ENCODE measurements around the gene RIOK2.
A peak's percentile ranks its signal among the peaks of the same experiment; 100 is the strongest.
"Not testable (repeated sequence)": the region's sequence is repeated elsewhere in the genome, so short reads cannot be mapped to it uniquely, and the experiment has no call there.

RIOK2 gene

DNA sequence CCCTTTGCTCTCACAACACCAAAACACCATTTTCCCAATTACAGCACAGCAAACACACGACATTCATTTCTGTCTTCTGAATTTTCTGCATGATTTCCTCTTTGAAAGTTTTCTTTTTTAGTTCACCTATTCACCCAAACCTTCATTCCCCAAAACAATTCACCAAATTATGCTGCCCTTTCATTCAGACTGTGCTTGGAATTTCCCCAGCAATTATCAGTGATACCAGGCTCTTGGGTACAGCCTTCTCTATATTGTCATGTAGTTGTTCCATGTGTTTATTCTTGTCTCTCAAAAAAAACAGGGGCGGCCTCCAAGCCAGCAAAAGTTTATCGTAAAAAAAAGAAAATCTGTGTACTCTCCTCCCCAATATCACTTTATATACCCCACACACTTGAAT is 31.7 kb downstream of the RIOK2 start:
- no peak for DNase-seq (ENCODE audit: low spot score in 2 of 2)
- Mint-ChIP-seq H3K27ac (no peak overlapping the region), H3K9me3 (no peaks in the 10 kb centered on the region), H3K4me3 (no peak overlapping the region), H3K27me3 (no peaks in the 10 kb centered on the region), H3K36me3 (no peaks in the 10 kb centered on the region), H3K4me1 (no peaks in the 10 kb centered on the region)
- ATAC-seq (ENCODE audit: low read depth): no peak

DNA sequence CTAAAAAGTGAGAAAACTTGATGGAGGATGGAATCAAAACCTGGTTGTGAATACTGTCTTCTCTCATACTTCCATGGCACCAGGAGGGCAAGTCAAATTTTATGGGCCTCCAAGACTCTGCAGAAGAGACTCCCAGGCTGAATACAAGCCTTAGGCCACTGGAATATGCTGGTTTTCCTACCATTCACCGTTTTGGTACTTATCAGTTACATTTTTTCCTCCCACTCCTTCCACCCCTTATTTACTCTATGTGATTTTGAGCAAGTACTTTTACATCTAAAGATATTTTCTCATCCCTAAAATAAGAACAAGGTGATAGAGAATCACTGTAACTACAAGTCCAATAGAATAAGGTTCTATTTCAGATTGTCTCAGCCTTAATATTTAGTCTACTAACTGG is 32.6 kb downstream of the RIOK2 start:
- Mint-ChIP-seq H3K36me3 (no peaks in the 10 kb centered on the region), H3K27me3 (no peaks in the 10 kb centered on the region), H3K9me3 (no peaks in the 10 kb centered on the region), H3K4me3 (no peak overlapping the region), H3K27ac (no peak overlapping the region), H3K4me1 (no peaks in the 10 kb centered on the region)
- no peak for ATAC-seq (ENCODE audit: low read depth)
- no peak for DNase-seq (ENCODE audit: low spot score in 2 of 2)

- Mint-ChIP-seq H3K36me3 (no peaks in the 10 kb centered on the region), H3K27ac (no peak overlapping the region), H3K4me3 (no peak overlapping the region), H3K27me3 (no peaks in the 10 kb centered on the region), H3K9me3 (no peaks in the 10 kb centered on the region), H3K4me1 (no peaks in the 10 kb centered on the region)
- ATAC-seq (ENCODE audit: low read depth): no peak
- no peak for DNase-seq (ENCODE audit: low spot score in 2 of 2)
Measured at GRCh38 chr5:97149709-97150108, 33.3 kb downstream of the RIOK2 start.

- H3K27me3 Mint-ChIP-seq: no peaks in the 10 kb centered on the region
- H3K27ac Mint-ChIP-seq: no peak overlapping the region
- H3K36me3 Mint-ChIP-seq: no peaks in the 10 kb centered on the region
- H3K4me1 Mint-ChIP-seq: no peaks in the 10 kb centered on the region
- H3K4me3 Mint-ChIP-seq: no peak overlapping the region
- no peak for ATAC-seq (ENCODE audit: low read depth)
- no peaks in the 10 kb centered on the region for H3K9me3 Mint-ChIP-seq
- DNase-seq (ENCODE audit: low spot score in 2 of 2): no peak
Measured at GRCh38 chr5:97148288-97148687, 34.8 kb downstream of the RIOK2 start.

- no peak for ATAC-seq (ENCODE audit: low read depth)
- Mint-ChIP-seq H3K36me3 (no peaks in the 10 kb centered on the region), H3K4me1 (no peaks in the 10 kb centered on the region), H3K27me3 (no peaks in the 10 kb centered on the region), H3K9me3 (no peaks in the 10 kb centered on the region), H3K27ac (no peak overlapping the region), H3K4me3 (no peak overlapping the region)
- DNase-seq (ENCODE audit: low spot score in 2 of 2): no peak
Measured at GRCh38 chr5:97143704-97144103, 39.3 kb downstream of the RIOK2 start.

DNA sequence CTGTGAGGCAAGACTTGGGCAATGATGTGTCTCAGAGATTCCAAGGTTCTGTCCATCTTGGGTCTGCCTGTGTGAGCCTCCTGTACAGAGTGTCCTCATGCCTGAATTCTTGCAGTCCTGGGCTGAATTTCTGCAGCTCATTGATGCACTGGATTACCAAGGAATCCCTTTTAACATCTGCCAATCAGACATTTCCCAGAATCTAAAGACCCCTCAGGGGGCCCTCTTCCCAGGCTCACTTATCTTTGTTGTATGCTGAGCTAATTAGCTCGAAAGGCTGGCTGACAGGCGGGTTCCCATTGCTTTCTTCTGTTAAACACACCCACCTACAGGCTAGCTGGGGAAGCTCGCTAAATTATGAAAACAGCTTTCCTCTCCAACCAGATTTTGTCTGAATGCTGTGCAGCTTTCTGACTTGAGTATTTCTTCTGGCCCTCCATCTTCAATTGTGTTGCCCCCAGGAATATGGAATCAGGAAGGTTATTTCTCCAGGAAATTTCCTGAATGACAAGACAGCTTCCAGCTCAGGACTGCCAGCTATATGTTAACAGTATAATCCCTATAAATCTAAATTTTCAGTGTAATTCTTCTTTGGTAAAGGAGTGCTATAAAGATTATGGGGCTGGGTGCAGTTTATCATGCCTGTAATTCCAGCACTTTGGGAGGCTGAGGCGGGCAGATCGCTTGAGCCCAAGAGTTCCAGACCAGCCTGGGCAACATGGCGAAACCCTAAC is 40.4 kb downstream of the RIOK2 start, which contains the start of gene LIX1:
LIX1 (minus strand) TSS at position 91 of the 734 bp plus-strand sequence; CDS start at position 56, 35 bp downstream.
- Mint-ChIP-seq H3K36me3 (no peaks in the 10 kb centered on the region), H3K4me3 (no peak within 1 kb of the TSS), H3K9me3 (no peaks in the 10 kb centered on the region), H3K27me3 (no peaks in the 10 kb centered on the region), H3K27ac (no peak within 1 kb of the TSS), H3K4me1 (no peaks in the 10 kb centered on the region)
- peak in 1 of 2 donors; percentile 7 for DNase-seq (ENCODE audit: low spot score in 2 of 2)
- peak; percentile 70 for ATAC-seq (ENCODE audit: low read depth)

- ATAC-seq (ENCODE audit: low read depth): no peak
- H3K36me3 Mint-ChIP-seq: no peaks in the 10 kb centered on the region
- no peaks in the 10 kb centered on the region for H3K27me3 Mint-ChIP-seq
- H3K27ac Mint-ChIP-seq: no peak overlapping the region
- H3K9me3 Mint-ChIP-seq: no peaks in the 10 kb centered on the region
- H3K4me3 Mint-ChIP-seq: no peak overlapping the region
- H3K4me1 Mint-ChIP-seq: no peaks in the 10 kb centered on the region
- DNase-seq (ENCODE audit: low spot score in 2 of 2): no peak
Measured at GRCh38 chr5:97141539-97141938, 41.5 kb downstream of the RIOK2 start.

DNA sequence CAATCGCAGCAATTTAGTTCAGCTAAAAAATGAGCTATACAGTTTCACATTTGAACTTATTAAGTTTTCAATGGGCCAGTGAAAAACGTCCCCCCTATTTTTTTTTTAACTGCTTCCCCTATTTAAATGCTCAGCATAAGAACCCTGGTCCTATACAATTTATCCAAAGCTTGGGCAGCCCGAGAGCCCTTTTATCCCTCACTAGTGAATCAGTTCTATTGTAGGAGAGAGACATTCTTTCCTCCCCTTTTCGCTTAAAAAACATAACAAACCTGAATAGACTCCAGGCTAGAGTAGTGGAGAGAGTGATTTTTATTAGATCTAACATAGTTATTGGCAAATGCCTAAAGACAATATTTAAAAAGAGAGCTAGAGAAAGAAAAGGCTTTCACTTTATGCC is 42.0 kb downstream of the RIOK2 start:
- DNase-seq (ENCODE audit: low spot score in 2 of 2): no peak
- Mint-ChIP-seq H3K9me3 (no peaks in the 10 kb centered on the region), H3K4me3 (no peak overlapping the region), H3K4me1 (no peaks in the 10 kb centered on the region), H3K27ac (no peak overlapping the region), H3K36me3 (no peaks in the 10 kb centered on the region), H3K27me3 (no peaks in the 10 kb centered on the region)
- no peak for ATAC-seq (ENCODE audit: low read depth)

- H3K36me3 Mint-ChIP-seq; H3K9me3 Mint-ChIP-seq; H3K4me3 Mint-ChIP-seq; H3K27me3 Mint-ChIP-seq; H3K27ac Mint-ChIP-seq; ATAC-seq (ENCODE audit: low read depth); DNase-seq (ENCODE audit: low spot score in 2 of 2); H3K4me1 Mint-ChIP-seq: not testable (repeated sequence)
Measured at GRCh38 chr5:97140250-97140649, 42.8 kb downstream of the RIOK2 start.

DNA sequence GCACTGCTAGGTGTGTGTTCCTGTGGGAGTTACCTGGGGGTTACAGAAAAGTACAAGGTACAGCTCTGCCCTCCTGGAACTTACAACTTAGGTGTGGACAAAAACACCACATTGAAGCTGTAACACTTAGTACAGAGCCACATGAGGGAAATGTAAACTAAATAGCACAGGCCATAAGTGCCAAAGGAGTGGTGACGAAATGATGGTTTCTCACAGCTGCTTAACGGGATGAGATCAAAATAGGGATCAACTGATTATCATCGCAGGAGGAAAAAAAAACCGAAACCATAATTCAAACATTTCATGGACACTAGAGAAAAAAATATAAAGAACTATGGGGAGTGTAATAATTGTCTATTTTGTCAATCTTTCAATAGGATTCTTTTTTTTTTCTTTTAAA is 46.6 kb downstream of the RIOK2 start:
- DNase-seq (ENCODE audit: low spot score in 2 of 2): no peak
- no peak overlapping the region for H3K27ac Mint-ChIP-seq
- H3K4me3 Mint-ChIP-seq: no peak overlapping the region
- peaks cover 6% of the 10 kb centered on the region for H3K4me1 Mint-ChIP-seq
- H3K36me3 Mint-ChIP-seq: no peaks in the 10 kb centered on the region
- peaks cover 2% of the 10 kb centered on the region for H3K27me3 Mint-ChIP-seq
- no peak for ATAC-seq (ENCODE audit: low read depth)
- no peaks in the 10 kb centered on the region for H3K9me3 Mint-ChIP-seq

- H3K27me3 Mint-ChIP-seq: peaks cover 4% of the 10 kb centered on the region
- DNase-seq (ENCODE audit: low spot score in 2 of 2): no peak
- no peak overlapping the region for H3K4me3 Mint-ChIP-seq
- H3K9me3 Mint-ChIP-seq: no peaks in the 10 kb centered on the region
- peaks cover 6% of the 10 kb centered on the region for H3K4me1 Mint-ChIP-seq
- no peak overlapping the region for H3K27ac Mint-ChIP-seq
- ATAC-seq (ENCODE audit: low read depth): no peak
- no peaks in the 10 kb centered on the region for H3K36me3 Mint-ChIP-seq
Measured at GRCh38 chr5:97135868-97136267, 47.2 kb downstream of the RIOK2 start.

GRCh38 chr5:97134634-97135033 is 48.4 kb downstream of the RIOK2 start:
- DNase-seq (ENCODE audit: low spot score in 2 of 2) (no peak), ATAC-seq (ENCODE audit: low read depth) (no peak)
- Mint-ChIP-seq H3K27me3 (peaks cover 4% of the 10 kb centered on the region), H3K4me1 (peaks cover 6% of the 10 kb centered on the region), H3K9me3 (no peaks in the 10 kb centered on the region), H3K4me3 (no peak overlapping the region), H3K36me3 (no peaks in the 10 kb centered on the region), H3K27ac (no peak overlapping the region)

- Mint-ChIP-seq H3K4me1 (peaks cover 12% of the 10 kb centered on the region), H3K9me3 (no peaks in the 10 kb centered on the region), H3K27me3 (peaks cover 10% of the 10 kb centered on the region), H3K27ac (no peak overlapping the region), H3K4me3 (no peak overlapping the region), H3K36me3 (peaks cover 1% of the 10 kb centered on the region)
- no peak for DNase-seq (ENCODE audit: low spot score in 2 of 2)
- ATAC-seq (ENCODE audit: low read depth): no peak
Measured at GRCh38 chr5:97133101-97133500, 49.9 kb downstream of the RIOK2 start.

DNA sequence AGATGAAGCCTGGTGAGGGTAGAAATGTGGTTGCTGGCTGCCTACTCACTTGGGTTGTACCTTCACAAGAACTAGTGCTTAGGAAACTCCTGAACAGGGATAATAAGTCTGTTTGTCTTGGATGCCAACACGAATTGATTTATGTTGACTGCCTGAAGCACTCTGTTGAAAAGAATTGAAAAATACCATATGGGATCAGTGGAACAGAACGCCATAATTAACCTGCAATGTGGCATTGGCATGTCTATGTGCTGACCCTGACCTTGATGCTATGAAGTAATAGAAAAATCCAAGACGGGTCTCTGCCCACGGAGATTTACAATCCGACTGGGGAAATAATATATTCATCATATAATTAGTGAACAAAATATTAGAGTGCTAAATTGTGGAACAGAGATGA is 51.1 kb downstream of the RIOK2 start:
- H3K9me3 Mint-ChIP-seq: no peaks in the 10 kb centered on the region
- H3K27ac Mint-ChIP-seq: no peak overlapping the region
- H3K4me1 Mint-ChIP-seq: peaks cover 12% of the 10 kb centered on the region
- peaks cover 1% of the 10 kb centered on the region for H3K36me3 Mint-ChIP-seq
- no peak overlapping the region for H3K4me3 Mint-ChIP-seq
- DNase-seq (ENCODE audit: low spot score in 2 of 2) (no peak), ATAC-seq (ENCODE audit: low read depth) (no peak)
- H3K27me3 Mint-ChIP-seq: peaks cover 10% of the 10 kb centered on the region

- H3K27ac Mint-ChIP-seq: peak overlapping the region; percentile 9
- peaks cover 11% of the 10 kb centered on the region for H3K27me3 Mint-ChIP-seq
- H3K9me3 Mint-ChIP-seq: no peaks in the 10 kb centered on the region
- ATAC-seq (ENCODE audit: low read depth) (no peak), DNase-seq (ENCODE audit: low spot score in 2 of 2) (no peak)
- H3K4me1 Mint-ChIP-seq: peaks cover 12% of the 10 kb centered on the region
- H3K36me3 Mint-ChIP-seq: peaks cover 1% of the 10 kb centered on the region
- no peak overlapping the region for H3K4me3 Mint-ChIP-seq
Measured at GRCh38 chr5:97131139-97131710, 51.8 kb downstream of the RIOK2 start.
